C4-2B (cell line): ENCODE measurements around the gene NOP53.
"Not testable (repeated sequence)": the region's sequence is repeated elsewhere in the genome, so short reads cannot be mapped to it uniquely, and the experiment has no call there.

Source experiments
- H3K27ac ChIP-seq: fragments of 450-650 bp; 2 replicates; pipeline ENCODE4 v1.5.1; 2017
- ZFX ChIP-seq: fragments of 450-650 bp; IDR thresholded peaks from 2 replicates; pipeline ENCODE4 v1.6.1; 2017
- TF ChIP-seq, protein P1 (sequence below): fragments of 450-650 bp; conservative IDR thresholded peaks from 2 replicates; pipeline ENCODE4 v1.5.1; 2017; ENCODE audit warnings: mild to moderate bottlenecking

Gene NOP53

DNA sequence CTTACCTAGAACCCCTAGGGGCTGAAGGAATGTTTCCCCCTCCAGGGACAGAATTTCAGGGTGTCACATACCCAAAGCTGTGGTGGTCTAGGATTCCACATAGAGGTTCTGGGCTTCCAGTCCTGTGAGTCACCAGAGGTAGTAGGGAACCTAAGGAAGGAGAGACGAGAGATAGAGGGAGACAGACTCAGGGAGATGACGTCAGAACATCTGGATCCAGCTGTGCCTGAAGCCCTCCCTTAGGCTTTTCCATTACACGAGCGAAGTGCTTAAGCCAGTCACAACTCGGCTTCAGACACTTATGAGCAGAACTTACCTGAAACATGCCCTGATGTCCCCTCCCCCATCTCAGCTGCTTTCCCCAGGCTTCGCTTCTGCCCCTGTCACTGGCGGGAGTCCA, 21.3 kb downstream of the NOP53 start:
- TF ChIP-seq, protein P1, sequence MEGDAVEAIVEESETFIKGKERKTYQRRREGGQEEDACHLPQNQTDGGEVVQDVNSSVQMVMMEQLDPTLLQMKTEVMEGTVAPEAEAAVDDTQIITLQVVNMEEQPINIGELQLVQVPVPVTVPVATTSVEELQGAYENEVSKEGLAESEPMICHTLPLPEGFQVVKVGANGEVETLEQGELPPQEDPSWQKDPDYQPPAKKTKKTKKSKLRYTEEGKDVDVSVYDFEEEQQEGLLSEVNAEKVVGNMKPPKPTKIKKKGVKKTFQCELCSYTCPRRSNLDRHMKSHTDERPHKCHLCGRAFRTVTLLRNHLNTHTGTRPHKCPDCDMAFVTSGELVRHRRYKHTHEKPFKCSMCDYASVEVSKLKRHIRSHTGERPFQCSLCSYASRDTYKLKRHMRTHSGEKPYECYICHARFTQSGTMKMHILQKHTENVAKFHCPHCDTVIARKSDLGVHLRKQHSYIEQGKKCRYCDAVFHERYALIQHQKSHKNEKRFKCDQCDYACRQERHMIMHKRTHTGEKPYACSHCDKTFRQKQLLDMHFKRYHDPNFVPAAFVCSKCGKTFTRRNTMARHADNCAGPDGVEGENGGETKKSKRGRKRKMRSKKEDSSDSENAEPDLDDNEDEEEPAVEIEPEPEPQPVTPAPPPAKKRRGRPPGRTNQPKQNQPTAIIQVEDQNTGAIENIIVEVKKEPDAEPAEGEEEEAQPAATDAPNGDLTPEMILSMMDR = no peak
- no peak for TF ChIP-seq ZFX
- H3K27ac ChIP-seq = no peak overlapping the region

GRCh38 chr19:47767349-47767748, 22.0 kb downstream of the NOP53 start:
- no peak for TF ChIP-seq ZFX
- TF ChIP-seq, protein P1 = no peak
- H3K27ac ChIP-seq = no peak overlapping the region

DNA sequence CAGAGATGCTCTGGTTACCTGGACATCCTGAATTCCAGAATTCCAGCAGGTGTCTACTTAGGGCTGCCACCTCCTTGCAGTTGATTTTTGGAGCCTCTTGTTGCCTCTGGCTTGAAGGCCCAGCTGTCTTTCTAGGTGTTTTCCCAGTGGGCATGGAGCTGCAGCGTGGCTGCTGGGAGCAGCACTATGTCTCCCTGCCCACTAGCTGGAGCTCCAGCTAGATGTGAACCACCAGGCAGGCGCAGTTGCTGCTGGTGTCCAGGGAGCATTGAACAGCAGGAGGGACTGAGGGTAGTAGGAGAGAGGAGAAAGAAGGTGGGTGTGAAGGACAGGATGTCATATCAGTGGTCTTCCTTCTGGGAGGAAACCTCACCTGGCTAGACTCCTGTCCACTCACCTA, 23.3 kb downstream of the NOP53 start:
- no peak for TF ChIP-seq ZFX
- H3K27ac ChIP-seq = no peak overlapping the region

DNA sequence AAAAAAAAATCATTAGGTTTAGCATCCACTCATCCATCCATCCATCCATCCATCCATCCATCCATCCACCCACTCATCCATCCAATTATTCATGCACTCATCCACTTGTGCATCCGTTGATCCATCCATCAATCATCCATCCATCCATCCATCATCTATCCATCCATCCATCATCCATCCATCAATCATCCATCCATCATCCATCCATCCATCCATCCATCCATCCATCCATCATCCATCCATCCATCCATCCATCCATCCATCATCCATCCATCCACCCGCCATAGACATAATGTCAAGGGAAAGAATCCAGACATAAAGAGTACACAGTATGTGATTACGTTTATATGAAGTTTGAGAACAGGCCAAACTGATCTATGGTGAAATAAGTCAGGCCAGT, 24.2 kb downstream of the NOP53 start:
- TF ChIP-seq ZFX = no peak
- TF ChIP-seq, protein P1 = no peak
- no peak overlapping the region for H3K27ac ChIP-seq

DNA sequence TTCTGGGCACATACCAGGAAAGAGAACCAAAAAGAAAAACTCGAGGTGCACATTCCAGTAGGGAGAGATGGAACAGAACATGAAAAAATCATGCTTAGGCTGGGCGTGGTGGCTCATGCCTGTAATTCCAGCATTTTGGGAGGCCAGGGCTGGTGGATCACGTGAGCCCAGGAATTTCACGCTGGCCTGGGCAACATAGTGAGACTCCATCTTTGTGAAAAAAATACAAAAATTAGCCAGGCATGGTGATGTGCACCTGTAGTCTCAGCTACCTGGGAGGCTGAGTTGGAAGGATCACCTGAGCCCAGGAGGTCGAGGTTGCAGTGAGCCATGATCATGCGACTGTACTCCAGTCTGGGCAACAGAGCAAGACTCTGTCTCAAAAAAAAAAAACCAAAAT, 25.9 kb downstream of the NOP53 start:
- H3K27ac ChIP-seq = not testable (repeated sequence)

DNA sequence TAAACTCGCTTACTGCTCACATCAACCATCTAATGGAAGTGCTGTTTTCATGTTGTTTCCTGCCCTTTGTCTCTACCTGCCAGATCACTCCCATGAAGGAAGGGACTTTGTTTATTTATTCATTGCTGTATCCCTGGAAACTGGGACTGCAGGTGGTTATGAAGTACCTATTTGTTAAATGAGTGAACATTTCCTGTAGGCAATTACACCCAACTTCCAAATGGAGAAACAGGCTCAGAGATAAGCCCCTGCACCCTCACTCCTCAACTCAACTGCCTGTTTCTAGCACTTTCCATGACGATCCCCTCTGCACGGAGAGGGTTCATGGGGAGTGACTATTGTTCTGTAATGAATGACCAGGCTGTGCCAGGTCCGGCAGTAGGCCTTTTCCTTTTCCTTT, 31.2 kb downstream of the NOP53 start:
- TF ChIP-seq, protein P1 = no peak
- no peak overlapping the region for H3K27ac ChIP-seq

GRCh38 chr19:47777245-47778048, 32.1 kb downstream of the NOP53 start:
- H3K27ac ChIP-seq = peak overlapping the region; percentile 92; the same call in 1 of the 2 replicates

DNA sequence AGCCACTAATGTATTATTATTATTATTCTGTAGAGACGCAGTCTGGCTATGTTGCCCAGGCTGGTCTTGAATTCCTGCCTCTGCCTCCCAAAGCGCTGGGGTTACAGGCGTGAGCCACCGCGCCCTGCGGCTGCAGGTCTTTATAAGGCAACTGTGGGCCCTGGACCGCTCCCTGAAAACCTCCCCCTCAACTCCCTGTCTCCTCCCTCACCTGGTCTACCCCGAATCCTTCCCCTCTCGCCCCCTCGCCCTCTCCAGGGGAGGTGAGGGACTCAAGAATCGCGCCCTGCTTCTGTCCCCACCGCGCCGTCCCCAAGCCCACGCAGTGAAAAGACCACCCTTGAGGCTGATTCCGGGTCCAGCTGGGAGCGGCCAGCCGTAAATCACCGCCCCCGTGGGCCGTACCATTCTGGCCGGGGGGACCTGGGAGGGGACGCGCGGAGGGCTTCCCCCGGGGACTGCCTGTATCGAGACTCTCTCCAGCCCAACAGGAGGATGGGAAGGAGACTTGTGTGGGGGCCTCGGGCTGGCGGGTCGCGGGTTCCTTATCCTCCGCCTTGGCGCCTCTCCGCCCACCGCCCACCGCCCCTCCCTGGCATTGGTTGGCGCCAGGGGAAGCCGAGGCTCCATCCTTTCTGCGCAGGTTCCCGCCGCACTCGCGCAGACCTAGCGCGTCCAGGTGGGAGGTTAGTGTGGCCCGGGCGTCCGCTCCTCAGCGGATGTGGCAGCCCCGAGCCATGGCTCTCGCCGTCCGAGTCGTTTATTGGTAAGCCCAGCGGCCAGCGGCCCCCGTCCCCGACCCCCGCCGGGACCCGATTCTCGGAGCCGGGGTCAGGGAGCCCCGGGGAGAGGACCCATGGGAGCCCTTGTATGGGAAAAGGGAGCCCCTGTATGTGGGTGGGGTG, 33.0 kb downstream of the NOP53 start, which contains the start of gene SELENOW:
SELENOW (plus strand) TSS at position 655 of the 905 bp plus-strand sequence; CDS start at position 738, 83 bp downstream.
- TF ChIP-seq, protein P1 = no peak
- TF ChIP-seq ZFX = no peak
- peak within 1 kb of the TSS; percentile 92 for H3K27ac ChIP-seq
